PC-9 (cell line): ENCODE data around the gene DIS3.

ENCODE experiments used
- CTCF ChIP-seq: fragments of 200-600 bp; sonication (generic); conservative IDR thresholded peaks from 2 replicates; pipeline ENCODE4 v1.6.1; 2017; ENCODE audit warnings: mixed run types, antibody characterized with exemption, mild to moderate bottlenecking, moderate library complexity
- EZH2 ChIP-seq: fragments of 200-600 bp; sonication (generic); IDR thresholded peaks from 2 replicates; pipeline ENCODE4 v1.8.0; 2017; ENCODE audit warnings: antibody characterized with exemption, low read depth

DNA sequence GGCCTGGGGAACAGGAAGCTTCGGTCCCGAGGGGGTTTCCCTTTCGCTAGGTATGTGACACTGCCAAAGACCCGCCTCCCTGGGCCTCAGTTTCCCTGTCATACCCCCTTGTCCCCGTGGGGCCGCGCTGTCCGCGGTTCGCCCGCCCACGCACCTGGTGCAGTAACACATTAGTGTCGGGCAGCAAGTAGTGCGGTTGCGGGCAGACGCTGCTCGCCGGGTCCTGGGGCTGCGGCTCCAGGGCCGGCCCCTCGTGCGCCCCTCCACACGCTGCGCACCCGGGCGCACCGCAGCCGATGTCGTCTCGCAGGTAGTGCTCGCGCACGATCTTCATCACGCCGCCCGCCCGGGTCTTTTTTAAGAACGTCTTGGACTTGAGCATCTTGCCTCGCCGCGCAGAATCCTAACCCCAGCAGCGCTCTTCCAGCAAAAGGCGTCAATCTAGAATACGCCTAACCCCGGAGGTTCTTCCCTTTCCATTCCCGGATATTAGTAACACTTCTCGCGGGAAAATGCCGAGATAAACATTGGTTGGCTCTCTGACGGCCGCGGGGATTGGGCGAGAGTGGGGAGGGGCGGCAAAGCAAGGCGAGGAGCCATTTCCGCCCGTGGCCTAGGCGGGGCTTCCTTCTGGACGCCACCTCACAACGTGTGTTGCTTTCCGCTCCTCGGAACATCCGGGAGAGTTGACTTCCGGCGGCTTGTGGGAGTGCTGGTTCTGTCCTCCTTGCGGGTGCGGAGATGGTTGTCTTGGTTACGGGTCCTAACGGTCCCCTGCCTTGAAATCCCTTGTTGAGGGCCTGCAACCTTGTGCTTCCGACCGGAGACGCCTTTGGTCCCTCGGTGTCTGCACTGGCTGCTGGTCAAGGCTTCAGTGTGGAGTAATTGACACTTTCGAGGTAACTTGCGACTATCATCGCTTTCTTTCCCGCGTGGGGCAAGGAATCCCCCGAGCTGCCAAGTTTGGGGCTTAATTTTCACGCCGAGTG, at the start of gene DIS3, which contains the start of gene PIBF1:
- TF ChIP-seq CTCF (no peak), EZH2 (no peak)
